Activated naive CD4-positive, alpha-beta T cell (primary cell): Measurements from ENCODE around the gene RCAN1.

Source experiments
- DNase-seq, 4 experiments: peaks; one replicate each; lab custom pipeline; 2025; lab: John Stamatoyannopoulos, UW

Gene RCAN1

DNA sequence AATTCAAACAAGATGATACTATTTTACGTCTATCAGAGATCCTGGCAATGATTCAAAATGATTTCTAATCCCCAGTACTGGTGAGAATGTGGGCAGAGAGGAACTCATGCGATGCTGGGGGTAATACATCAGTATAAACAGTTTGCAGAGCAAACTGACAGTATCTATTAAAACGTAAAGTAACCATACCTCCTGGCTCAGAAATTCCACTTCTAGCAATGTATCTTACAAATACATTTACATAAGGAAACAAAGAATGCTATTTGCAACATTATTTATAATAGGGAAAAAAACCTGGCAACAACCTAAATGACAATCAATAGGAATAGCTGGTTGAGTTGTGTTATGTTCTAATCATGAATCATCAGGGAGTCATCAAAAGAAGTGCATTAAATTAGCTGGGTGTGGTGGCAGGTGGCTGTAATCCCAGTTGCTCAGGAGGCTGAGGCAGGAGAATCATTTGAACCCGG, 15.9 kb downstream of the RCAN1 start:
- no peak for DNase-seq

DNA sequence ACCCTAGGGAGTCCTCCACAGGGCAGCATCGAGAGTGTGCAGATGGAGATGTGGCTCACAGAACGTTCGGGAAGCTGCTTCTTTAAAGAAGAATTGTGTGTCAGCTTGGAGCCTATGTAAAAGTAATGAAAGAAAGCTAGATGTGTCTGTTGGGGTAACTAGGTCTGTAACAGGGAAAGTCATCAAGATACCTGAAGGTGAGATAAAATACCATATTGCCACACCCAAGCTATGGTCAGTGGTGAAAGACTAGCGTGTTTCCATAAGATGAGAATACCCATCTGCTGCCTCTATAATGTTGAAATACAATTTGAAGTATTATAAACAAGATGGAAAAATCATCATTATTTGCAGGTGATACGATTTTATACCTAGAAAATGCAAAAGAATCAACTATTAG, 17.5 kb downstream of the RCAN1 start:
- no peak for DNase-seq

DNA sequence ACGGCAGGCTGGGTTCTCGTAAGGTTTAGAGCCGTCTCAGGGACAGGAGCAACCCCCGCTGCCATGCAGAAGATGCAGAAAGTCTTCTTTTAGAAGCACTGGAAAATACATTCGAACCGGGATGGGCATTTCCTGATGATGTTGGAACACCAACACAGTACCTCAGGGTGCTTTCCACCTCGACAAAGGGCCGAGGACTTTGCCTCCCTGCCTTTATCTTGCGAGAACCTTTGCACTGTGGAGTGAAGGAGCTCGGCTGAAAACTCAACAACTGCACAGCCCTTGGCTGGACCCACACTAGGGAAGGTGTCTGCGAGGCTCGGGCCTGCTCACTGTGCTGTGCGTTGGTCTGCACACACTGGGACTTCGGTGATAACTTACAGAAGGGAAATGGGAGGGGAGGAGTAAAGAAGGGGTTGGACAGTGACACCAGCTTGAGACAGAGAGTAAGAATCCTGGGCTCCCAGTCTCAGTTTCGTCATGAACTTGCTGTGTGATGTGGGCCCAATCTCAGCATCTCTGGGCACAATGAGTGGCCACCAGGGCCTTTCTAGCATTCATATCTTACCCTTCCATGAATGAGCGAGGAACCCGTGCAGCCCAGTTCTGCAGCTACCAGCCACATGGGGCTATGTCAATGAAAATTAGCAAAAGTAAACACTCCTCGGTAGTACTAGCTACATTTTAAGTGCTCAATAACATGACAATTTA, 18.2 kb downstream of the RCAN1 start:
- DNase-seq, result no peak

DNA sequence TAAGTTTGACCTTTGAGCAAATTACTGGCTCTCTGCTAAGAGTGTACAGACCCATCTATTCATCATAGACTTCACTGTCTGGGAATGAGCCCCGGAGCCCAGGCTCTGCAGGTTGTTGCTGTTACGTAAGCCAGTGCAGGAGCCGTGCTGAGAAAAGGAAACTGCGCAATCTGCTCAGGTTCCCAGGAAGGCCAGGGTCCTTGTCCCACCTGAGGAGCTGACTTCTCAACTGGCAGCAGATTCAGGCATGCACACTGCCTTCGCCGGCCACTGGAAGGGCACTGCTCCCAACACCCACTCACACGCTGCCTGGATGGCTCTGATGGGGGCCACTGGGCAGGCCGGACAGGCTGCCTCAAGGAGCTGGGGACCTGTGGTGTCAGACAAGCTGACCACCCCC, 19.5 kb downstream of the RCAN1 start:
- no peak for DNase-seq

DNA sequence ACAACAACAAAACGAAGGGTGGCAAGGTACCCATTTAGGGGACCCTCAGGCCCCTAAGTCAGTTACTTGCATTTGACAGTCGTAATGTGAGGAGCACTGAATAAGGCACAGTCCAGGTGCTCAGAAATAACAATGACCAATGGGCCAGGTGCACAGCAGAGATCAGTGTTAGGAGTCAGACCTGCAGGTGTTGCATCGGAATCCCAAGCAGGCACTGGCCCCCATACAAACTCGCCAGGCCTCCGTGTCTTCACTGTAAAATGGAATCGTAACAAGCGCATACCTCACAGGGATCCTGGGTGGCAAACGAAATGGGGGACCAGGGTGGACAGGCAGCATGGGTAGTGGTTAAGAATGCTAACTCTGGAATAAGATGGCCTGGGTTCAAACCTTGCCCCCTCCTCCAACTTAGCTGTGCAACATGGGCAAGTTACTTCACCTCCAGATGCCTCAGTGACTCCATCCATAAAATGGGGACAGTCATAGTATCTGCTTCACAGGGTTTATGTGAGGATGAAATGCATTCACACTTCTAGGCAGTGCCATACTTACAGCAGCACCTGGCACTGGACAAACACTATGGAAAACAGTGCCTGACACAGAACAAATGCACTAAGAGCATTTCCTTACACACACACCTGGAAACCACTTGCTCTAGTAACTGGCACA, 20.2 kb downstream of the RCAN1 start:
- no peak for DNase-seq

DNA sequence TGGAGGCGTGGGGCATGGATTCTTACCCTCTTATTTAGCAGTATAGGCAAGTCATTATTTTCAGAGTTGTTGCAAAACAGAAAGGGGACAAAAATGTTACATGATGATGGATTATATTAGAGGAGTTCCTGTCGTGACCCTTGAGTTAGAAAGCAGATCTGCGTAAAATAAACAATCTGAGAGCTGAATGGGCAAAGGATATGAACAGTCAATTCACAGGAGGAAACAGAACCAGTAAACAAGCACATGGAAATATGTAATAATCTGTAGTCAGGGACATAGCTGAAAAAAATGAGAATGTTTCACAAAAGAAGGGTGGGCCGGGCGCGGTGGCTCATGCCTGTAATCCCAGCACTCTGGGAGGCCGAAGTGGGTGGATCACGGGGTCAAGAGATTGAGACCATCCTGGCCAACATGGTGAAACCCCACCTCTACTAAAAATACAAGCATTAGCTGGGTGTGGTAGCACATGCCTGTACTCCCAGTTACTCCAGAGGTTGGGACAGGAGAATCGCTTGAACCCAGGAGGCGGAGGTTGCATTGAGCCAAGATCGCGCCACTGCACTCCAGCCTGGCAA, 20.9 kb downstream of the RCAN1 start:
- DNase-seq, result no peak

DNA sequence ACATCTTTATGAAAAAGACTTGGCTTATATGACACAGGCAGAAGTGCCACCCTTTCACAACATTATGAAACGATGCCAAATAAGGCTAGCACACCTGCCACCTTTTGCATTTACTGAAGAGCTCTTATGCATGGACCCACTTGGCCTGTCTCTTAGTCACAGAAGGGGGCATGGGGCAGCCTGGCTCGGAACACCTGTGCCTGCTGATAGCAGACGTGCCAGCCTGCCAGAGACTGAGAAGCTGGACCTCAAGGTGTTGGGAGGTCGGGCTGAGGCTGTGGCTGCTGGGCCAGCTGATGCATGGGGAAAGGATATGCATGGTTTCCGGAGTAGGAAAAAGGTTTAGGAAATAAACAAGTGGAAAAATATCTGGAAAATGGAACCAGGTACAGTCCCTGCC, 21.5 kb downstream of the RCAN1 start:
- DNase-seq, result no peak

DNA sequence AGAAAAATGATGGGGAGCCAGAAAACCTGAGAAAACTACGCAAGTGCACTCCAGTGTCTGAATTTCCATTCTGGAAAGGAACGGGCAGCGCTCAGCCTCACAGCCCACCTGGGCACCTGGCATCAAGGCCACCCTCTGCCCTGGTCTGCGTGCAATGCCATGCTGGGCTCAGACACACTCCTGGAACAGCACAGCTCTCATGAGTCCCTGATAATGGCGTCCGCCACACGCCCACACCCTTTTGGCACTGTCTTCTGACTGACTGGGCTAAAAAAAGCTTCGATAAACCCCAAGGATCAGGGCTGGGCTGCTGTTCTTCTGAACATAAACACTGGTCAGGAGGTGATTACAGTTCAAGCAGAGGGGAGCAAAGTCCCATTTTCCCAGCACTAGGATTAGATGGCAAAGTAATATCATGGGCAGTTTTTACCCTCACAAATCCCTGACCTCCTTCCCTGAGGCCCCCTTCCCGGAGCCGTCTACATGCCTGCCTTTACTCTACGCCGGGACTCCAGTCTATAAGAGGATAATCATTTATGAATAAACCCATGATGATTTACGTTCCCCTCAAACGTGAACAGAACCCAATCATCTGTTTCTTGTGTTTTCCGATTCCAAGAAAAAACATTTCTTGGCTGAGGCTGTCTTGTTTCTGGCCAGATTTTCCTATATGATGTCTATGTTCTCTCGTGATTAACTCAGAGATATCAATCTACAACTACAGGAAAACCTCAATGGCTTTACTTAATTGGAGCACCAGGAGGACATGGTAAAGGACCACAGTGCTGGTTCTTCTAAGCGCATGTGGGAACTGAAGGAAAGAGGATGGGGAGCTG, 22.6 kb downstream of the RCAN1 start:
- no peak for DNase-seq

DNA sequence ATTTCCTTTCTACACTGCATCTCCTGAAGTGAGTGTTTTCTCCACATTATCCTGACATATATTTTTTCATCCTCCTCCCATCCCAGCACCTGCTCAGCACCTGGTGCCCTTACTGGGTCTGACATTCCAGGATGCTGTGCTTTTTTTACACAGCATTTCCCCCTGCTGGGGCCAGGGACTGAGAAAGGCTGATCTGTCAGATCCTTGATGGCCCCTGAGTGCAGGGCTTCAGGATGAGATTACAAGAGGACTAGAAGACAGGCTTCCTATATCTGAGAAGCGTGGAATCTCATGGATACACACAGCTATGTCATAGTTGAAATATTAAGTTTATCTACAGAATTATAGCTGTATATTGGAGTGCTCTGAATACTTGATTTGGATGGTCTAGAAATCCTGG, 24.4 kb downstream of the RCAN1 start:
- no peak for DNase-seq

DNA sequence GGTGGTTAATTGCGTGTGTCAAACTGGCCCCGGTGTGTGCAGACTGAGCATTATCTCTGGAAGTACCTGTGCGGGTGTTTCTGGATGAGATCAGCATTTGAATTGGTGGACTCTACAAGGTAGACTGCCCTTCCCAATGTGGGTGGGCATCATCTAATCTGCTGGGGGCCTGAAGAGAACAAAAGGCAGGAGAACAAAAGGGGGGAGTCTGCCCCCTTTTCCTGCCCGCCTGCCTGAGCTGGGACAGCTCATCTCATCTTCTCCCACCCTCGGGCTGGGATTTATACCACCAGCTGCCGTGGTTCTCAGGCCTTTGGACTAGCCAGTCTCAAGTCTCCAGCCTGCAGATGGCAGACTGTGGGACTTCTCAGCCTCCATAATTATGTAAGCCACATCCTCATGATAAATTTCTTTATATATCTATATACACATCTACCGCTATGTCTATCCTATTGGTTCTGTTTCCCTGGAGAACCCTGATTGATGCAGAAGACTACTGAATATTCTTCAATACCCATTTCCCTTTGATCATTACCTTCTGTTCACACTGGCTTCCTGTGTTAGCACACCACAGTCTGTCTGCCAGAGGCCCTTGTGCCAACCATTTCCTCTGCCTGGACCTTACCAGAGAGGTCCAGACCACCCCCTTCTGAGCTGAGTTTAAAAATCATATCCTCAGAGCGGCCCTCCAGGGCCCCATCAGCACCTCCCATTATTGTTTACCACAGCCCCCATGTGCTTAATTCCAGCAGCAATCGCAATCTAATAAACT, 25.2 kb downstream of the RCAN1 start:
- DNase-seq, result no peak

DNA sequence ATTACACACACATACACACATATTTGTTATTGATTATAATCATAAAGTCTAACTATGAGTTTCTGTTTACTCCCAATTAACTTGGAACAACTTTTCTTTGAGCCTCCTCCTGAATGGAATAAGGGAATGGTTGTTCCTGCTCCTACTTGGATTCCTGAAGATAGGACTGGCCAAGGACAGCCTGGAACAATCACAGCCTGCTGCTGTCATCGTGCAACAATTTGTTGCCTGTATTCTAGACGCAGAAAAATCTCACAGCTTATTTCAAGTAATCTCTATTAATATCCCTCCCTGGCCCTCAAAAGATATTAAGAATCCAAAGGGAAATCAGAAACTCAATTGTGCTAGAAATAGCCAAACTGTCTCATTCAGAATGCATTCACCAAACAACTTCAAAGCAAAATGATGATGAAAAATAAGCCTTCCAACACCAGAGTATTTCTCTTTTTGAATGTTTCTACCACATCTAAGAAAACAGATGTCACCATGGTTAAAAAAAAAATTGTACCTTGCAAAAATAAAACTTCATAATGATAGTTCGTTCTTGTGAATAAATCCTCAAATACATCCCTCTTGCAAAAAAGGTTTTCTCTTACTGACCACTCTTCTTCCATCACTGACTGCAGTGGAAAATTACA, 30.9 kb downstream of the RCAN1 start:
- DNase-seq, result no peak

DNA sequence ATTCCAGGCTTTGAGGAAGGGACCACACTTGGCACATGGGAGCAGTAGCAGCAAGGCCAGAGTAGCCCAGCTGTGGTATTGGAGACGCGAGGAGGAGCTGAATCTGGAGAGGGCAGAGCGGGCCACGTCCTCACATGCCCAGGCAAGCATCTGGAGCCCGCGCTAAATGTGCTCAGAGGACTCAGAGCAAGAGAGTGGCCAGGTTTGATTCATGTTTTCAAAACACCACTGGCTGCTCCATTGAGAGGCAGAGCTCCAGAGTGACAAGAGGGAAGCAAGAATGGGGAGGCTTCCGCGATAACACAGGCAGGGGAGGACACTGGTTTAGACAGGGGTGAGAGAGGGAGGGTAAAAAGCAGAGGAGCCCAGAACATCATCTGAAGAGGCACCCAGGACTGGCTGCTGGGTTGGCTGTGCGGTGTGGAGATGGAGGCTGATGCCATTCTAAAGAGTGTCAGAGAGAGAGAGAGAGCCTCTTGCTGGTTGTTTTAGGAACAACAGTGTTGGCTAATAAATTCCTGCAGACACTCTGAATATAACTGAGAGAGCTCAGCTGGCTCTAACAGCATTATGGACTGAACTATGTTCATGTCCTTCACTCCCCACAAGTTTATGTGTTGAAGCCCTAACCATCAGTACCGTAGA, 32.3 kb downstream of the RCAN1 start:
- no peak for DNase-seq

DNA sequence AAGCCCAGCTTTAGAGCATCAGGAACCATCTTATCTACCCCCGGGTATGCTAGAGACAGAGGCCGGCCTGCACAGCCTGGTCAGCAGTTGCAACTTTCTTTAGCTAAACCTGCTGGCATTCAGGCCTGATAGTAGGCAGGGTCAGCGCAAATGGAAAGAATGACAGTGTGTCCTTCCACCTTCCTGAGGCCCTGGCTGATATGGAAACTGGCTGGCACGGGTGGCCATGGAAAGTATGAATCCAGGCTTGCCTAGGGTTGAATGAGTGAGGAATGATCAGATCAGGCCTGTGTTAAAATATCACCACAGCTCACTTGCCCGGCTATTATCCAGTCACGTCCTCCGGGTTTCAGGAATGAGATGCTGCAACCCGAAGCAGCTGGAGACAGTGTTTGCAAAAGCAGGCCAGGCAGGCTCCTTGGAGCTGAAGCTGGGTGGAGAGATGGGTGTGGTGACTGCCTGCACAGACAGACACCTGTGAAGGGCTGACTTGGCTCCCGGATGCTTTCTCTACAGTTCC, 34.7 kb downstream of the RCAN1 start:
- DNase-seq, result no peak

DNA sequence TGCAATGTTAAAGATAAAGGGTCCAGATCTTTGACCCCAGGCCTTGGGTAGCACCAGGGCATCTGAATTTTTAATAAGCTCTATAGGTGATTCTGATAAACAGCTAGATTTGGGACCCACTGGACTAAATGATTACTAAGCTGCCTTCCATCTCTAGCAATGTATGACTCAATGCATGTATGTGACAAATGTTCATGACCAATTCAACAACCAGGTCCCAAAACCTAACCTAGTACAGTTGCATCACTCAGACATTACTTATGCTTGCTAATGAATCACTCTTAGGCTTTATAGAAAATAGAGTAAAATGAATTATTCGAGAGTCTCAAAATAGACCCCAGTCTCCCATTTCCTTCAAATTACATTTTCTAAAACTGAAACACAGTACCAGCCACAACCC, 35.5 kb downstream of the RCAN1 start:
- DNase-seq, result no peak

DNA sequence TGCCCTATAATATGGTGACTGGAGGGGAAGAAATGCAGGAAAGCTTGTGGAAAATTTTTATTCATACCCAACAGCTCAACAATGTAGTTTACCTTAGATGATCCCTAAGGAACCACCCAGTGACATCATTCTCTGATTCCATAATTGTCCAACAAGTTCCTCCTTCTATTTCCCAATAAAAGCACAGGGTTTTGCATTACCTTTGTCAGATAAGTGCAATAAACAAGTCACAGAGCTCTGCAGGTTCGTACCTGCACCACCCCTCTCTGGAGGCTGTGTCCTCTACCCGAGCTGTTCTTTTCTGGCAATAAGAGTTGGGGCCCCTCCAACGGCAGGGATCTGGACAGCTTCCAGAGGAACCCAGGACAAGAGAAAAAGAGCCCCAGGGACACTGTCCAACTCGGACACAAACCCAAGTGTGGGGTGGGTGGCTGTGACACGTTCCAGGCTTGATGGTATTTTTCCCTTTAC, 38.8 kb downstream of the RCAN1 start:
- no peak for DNase-seq

DNA sequence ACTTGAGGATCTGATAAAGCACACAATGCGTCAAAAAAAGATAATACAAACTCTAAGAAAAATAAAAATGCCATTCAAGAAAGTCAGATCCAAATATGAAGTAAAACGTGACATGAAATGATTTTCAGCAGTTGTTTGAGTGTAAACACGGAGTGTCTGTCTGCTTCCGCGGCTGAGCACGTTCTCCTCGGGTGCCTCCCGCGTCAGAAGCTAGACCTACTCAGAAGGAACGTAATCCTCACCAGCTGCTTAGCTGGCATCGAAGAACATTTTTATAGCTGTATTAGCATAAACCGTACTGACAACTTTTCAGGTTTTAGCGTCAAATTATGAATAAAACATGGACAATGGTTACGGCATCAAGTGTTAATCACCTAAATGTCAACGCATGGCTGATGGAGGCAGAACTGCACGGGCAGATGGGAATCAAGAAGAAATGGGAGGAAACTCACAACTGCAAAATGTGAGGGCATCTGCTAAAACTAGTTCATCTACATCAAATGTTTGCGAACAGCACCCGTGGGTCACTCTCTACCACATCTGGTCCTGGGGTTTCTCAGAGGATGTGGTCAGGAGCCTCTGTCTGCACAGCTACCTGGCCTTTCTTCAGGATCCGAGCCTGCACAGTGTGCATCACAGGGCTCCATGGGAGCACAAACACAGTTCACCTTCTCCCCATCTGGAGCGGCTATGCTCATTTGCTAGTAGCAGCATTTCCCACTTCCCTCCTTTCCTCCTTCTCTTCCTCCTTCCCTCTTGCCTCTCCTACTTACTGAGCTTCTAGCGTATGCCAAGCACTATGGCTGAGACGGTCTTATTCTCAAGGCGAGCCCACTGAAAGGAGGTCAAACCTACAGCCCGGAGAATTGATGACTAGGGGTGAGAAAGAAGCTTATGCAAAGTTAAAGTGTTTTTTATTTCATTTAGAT, 40.0 kb downstream of the RCAN1 start:
- no peak for DNase-seq

DNA sequence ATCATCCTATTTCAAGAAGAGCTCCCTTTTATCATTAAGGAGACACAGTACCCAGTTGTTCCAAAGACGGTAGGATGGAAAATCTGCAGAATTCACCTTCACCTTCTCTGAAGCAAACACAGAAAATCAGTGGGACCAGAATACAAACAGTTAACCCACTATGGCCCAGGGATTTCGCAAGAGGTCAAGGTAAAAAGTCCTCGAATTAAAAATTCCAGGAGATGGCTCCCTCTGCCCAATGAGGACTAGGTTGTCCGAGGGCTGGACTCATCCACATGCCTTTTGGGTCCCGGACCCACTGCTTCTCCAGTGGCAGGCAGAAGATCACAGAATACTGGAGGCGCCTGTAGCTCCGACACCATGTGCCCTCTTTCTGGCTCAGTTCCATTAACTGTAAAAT, 42.9 kb downstream of the RCAN1 start:
- no peak for DNase-seq

DNA sequence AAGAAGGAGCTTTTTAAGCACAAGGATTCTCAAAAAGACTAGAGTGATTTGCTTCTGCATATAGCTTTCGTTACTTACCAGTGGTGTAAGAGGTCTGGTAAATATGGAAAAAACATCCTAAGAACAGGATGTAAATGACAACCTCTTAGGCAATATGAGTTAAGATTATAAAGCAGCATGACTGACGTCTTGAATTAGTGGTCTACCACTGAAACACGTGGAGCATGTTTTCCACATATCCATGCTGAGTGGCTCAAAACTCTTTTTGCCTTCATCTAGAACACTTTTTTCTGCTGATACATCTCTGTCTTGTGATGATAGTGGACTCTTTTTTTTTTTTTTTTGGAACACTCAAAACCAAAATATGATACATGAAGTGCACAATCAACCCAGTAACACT, 44.6 kb downstream of the RCAN1 start:
- DNase-seq, result no peak

DNA sequence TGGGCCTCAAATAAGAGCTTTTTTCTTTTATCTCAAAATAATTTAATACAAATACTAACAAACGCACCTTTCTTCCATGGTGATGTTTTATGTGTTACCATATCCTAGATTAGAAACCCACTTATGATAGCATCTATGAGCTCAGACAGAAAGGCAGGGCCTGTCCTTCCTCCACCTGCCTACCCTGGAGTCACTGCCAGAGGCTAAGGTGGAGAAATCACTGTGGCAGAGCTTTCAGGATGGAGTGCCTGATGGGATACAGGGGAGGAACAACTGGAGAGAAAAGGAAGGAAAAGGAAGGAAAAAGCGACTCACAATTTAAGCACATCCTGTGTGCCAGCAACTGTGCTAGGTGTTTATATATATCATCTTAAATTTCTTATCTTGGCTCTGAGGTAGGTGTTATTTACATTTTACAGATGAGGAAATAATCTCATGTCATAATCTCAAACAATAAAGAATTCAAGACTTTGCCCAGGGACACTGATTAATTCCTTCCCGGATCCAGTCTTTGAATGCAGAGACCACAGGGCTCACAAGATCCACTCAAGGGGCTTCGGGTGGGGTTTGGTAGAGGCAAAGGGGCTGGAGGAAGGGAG, 45.4 kb downstream of the RCAN1 start:
- no peak for DNase-seq
